ENCODE measurements around the gene AARS2. TPM values are rescaled to one million over a fixed set of nuclear protein-coding genes. Genes with fewer than 3 reads are reported as not detected.

The AARS2 gene
- total and polyA plus RNA-seq, 7 donors = 1.4 to 9.7 (median 6.7) TPM

DNA sequence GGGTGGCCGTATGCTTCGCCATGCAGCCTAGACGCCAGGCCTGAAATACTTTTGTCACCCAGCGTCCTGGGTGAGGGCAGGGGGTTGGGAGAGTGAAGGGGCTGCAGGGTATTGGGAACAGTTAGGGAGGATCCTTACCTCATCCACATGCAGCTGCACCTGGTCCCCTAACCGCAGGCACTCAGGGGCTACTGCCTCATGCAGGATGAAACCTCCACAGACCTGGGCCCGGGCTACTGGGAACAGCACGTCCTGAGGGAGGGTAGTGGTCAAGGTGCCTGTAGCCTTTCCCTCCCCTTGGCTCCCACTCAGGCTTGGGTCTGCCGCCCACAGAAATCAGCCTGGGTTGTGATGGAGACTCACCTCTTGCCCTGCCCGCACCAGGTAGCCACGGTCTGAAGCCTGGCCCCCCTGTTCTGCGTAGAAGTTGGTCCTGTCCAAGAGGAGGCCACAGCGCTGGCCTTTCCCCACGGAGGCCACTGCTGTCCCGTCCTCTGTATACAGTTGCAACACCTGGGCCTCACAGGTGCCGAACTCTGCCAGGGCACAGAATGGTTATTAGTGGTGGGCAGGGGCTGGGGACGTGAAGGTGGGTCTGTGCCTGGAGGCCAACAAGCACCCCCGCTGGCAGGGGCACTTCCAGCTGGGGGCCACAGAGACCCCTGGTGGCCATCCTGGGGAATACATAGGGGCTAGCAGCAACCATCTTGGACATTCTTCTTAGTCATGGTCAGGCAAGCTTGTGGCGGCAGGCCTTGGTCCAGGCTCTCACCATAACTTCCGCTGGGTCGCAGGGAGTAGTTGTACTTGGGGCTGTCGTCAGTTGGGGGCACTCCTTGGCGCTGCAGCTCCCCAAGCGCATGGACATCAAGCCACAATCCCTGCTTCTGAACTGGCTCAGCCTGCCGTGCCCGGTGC, 8.6 kb downstream of the AARS2 start:
- Histone ChIP-seq H3K4me3 (no peak overlapping the region), H3K9me3 (no peaks in the 10 kb centered on the region), H3K27me3 (no peaks in the 10 kb centered on the region), H3K27ac (no peak overlapping the region), H3K36me3 (peaks cover 0 to 91% (median 52%) of the 10 kb centered on the region in 4 donors), H3K4me1 (no peaks in the 10 kb centered on the region)
- intact Hi-C loops (cut with DNase I) = no loop called here
- TF ChIP-seq POLR2AphosphoS5 (IDR thresholded peaks at IDR 0.05) = no peak
- TF ChIP-seq, protein P1, sequence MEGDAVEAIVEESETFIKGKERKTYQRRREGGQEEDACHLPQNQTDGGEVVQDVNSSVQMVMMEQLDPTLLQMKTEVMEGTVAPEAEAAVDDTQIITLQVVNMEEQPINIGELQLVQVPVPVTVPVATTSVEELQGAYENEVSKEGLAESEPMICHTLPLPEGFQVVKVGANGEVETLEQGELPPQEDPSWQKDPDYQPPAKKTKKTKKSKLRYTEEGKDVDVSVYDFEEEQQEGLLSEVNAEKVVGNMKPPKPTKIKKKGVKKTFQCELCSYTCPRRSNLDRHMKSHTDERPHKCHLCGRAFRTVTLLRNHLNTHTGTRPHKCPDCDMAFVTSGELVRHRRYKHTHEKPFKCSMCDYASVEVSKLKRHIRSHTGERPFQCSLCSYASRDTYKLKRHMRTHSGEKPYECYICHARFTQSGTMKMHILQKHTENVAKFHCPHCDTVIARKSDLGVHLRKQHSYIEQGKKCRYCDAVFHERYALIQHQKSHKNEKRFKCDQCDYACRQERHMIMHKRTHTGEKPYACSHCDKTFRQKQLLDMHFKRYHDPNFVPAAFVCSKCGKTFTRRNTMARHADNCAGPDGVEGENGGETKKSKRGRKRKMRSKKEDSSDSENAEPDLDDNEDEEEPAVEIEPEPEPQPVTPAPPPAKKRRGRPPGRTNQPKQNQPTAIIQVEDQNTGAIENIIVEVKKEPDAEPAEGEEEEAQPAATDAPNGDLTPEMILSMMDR (IDR thresholded peaks at IDR 0.05) = peak in 3 of 4 experiments; percentile 54 to 74 (median 55)
- no peak for DNase-seq
- 87 to 89% methylated on average over 25 of the region's 25 CpGs for WGBS, 2 donors

DNA sequence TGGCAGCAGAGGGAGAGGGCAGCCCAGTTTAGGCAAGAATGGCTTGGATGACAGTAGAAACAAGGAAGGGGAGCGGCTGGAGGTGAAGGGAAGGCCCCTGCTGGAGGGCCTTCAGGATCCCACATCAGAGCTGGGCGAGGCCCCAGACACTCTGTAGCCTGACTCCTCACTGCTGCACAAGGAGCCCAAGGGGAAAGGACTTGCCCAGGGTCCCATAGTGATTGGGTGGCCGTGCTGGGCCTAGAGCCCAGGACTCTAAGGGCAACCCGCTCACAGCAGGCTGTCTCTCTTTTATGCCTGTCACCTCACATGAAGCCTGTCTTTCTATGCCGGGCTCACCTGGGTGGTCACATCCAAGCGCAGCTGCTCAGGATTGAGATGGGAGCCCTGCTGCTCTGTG, 9.3 kb downstream of the AARS2 start:
- no peak for DNase-seq
- 96 to 98% methylated on average over 6 of the region's 6 CpGs for WGBS, 2 donors
- Histone ChIP-seq H3K36me3 (peaks cover 0 to 84% (median 49%) of the 10 kb centered on the region in 4 donors), H3K4me1 (no peaks in the 10 kb centered on the region), H3K4me3 (no peak overlapping the region), H3K9me3 (no peaks in the 10 kb centered on the region), H3K27ac (no peak overlapping the region), H3K27me3 (no peaks in the 10 kb centered on the region)
- TF ChIP-seq POLR2A (IDR thresholded peaks at IDR 0.05) = no peak
- no peak for TF ChIP-seq EP300 (IDR thresholded peaks at IDR 0.05)
- no peak for TF ChIP-seq POLR2AphosphoS5 (IDR thresholded peaks at IDR 0.05)
- TF ChIP-seq, protein P1 (IDR thresholded peaks at IDR 0.05) = no peak
- intact Hi-C loops (cut with DNase I) = no loop called here

DNA sequence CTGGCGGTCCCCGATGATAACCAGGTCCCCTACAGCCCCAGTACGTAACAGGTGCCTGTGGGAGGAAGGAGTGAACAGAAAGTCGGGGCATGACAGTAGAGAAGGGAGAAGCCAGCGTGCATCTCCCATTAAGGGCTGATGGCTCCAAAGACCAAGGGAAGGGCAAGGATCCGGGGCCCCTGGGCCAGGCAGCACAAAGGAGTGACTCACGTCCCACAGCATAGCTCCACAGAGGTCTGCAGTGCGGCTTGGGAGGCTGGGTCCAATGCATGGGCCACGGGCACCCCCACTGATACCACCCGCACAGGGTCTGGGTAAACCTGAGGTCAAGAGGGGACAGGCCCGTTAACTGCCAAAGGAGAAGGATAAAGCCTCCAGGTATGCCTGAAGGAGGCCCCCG, 10.3 kb downstream of the AARS2 start:
- Histone ChIP-seq H3K9me3 (no peaks in the 10 kb centered on the region), H3K36me3 (peaks cover 0 to 78% (median 47%) of the 10 kb centered on the region in 4 donors), H3K27me3 (peaks cover 0 to 8% (median 0%) of the 10 kb centered on the region in 3 donors), H3K4me1 (peaks cover 0 to 3% (median 2%) of the 10 kb centered on the region in 4 donors), H3K4me3 (no peak overlapping the region), H3K27ac (no peak overlapping the region)
- 92 to 96% methylated on average over 12 of the region's 12 CpGs for WGBS, 2 donors
- intact Hi-C loops (cut with DNase I) = no loop called here
- no peak for DNase-seq
- TF ChIP-seq, protein P1 (IDR thresholded peaks at IDR 0.05) = no peak
- no peak for TF ChIP-seq EP300 (IDR thresholded peaks at IDR 0.05)

DNA sequence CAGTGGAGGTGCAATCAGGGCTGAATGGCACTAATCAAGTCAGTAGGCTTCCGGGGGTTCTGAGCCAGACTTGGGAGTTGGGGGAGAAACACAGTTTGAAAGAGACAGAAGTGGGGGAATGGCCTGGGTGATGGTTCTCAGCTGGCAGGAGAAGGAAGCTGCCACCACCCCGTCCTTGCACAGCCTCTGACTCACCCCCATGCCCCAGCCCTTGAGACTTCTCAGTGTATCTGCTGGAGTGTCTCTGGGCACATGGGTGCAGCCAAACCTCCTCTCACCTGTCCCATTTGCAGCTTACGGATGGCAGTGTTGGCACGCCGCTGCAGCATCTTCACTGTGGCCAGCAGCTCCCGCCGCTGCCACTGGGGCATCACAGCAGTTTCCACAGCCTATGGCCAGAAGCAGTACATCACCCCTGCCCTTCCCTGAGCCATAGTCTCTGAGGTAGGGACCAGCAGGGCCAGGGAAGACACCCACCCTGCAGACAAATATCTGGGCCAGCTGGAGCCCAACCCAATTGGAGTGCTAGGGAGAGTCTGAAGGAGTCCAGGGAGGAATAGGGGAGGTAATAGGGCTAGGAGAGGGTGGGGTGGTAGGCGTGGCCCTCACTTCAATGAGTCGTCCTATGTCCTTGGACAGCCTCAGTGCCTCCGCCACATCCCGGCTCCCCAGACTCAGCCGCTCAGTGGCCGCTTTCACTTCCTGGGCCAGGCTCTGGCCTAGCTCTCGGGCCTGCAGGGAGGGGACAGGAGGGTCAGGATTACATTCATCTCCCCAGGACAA, 11.2 kb downstream of the AARS2 start:
- intact Hi-C loops (cut with DNase I) = no loop called here
- Histone ChIP-seq H3K27me3 (peaks cover 0 to 17% (median 8%) of the 10 kb centered on the region in 3 donors), H3K27ac (no peak overlapping the region), H3K4me1 (peaks cover 0 to 12% (median 11%) of the 10 kb centered on the region in 4 donors), H3K36me3 (peaks cover 0 to 69% (median 45%) of the 10 kb centered on the region in 4 donors), H3K9me3 (no peaks in the 10 kb centered on the region), H3K4me3 (no peak overlapping the region)
- TF ChIP-seq, protein P1 (IDR thresholded peaks at IDR 0.05) = no peak
- TF ChIP-seq POLR2A (IDR thresholded peaks at IDR 0.05) (no peak), POLR2AphosphoS5 (IDR thresholded peaks at IDR 0.05) (no peak), EP300 (IDR thresholded peaks at IDR 0.05) (no peak)
- 88 to 94% methylated on average over 14 of the region's 14 CpGs for WGBS, 2 donors
- no peak for DNase-seq
